Measurements from ENCODE around the gene EGLN1. TPM values are rescaled to one million over a fixed set of nuclear protein-coding genes. Genes with fewer than 3 reads are reported as not detected.

Gene EGLN1
- polyA plus RNA-seq, 2 of the 4 experiments (the other 2 are of a cell fraction), result 57.7 to 156 TPM

- FAIRE-seq (no peak), DNase-seq (ENCODE audit: low read depth in 1 of 2, low spot score in 1 of 2) (no peak), ATAC-seq (no peak)
- Histone ChIP-seq H3K4me3 (peak overlapping the region; percentile 28; the same call in 2 of the 3 replicates), H3K4me2 (peak overlapping the region; percentile 84), H3K4me1 (peaks cover 84% of the 10 kb centered on the region), H3K9me3 (no peaks in the 10 kb centered on the region), H3K27ac (peak overlapping the region; percentile 63 to 83)
- POLR2A ChIA-PET, result interaction anchor here (0.5 kb wide), 1 partner anchor 12 kb away, joined by 3 read pairs; no protein-coding TSS in a partner anchor
- no peak for TF ChIP-seq HOXA7 (CRISPR knock-in tag; IDR thresholded peaks at IDR 0.05)
- no peak for TF ChIP-seq USF2 (IDR thresholded peaks at IDR 0.05)
- no peak for TF ChIP-seq SREBF2 (IDR thresholded peaks at IDR 0.05)
- TF ChIP-seq HDAC2 (IDR thresholded peaks at IDR 0.05), result no peak
- TF ChIP-seq CBX8 (IDR thresholded peaks at IDR 0.05), result no peak
- no peak for TF ChIP-seq HES2 (IDR thresholded peaks at IDR 0.05)
- TF ChIP-seq FOSB (CRISPR knock-in tag; IDR thresholded peaks at IDR 0.05), result no peak
- TF ChIP-seq NR3C1 (IDR thresholded peaks at IDR 0.05), result no peak
- TF ChIP-seq POLR2A (IDR thresholded peaks at IDR 0.05; ENCODE audit: low read length), result no peak
- CTCF ChIA-PET, result interaction anchor here (0.9 to 2.0 kb wide), 2 partner anchors 11 to 50 kb away, joined by 3 to 6 read pairs; no protein-coding TSS in a partner anchor
- 39% methylated on average over 3 of the region's 3 CpGs for WGBS (ENCODE audit: missing lambda C conversion rate)
Observed at GRCh38 chr1:231407049-231407448, 15.0 kb downstream of the EGLN1 start.

GRCh38 chr1:231404318-231404717, 17.8 kb downstream of the EGLN1 start:
- H3K4me3 ChIP-seq, result no peak overlapping the region
- 83% methylated on average over 2 of the region's 2 CpGs for WGBS (ENCODE audit: missing lambda C conversion rate)
- CTCF ChIA-PET, result interaction anchor here (0.7 to 1.7 kb wide), 3 partner anchors 11 to 46 kb away, joined by 3 to 7 read pairs (median 4); no protein-coding TSS in a partner anchor
- no peaks in the 10 kb centered on the region for H3K9me3 ChIP-seq
- peaks cover 85% of the 10 kb centered on the region for H3K4me1 ChIP-seq
- POLR2A ChIA-PET, result interaction anchor here (0.6 kb wide), 1 partner anchor 16 kb away, joined by 5 read pairs; no protein-coding TSS in a partner anchor
- peak overlapping the region; percentile 84; the same call in 1 of the 3 replicates for H3K4me2 ChIP-seq
- no peak for DNase-seq (ENCODE audit: low read depth in 1 of 2, low spot score in 1 of 2)
- no peak for FAIRE-seq
- TF ChIP-seq HOXA7 (CRISPR knock-in tag; IDR thresholded peaks at IDR 0.05), result no peak
- TF ChIP-seq GATA3 (IDR thresholded peaks at IDR 0.05; ENCODE audit: borderline replicate concordance), result no peak
- no peak for TF ChIP-seq POLR2A (IDR thresholded peaks at IDR 0.05; ENCODE audit: low read length)
- no peak for TF ChIP-seq USF2 (IDR thresholded peaks at IDR 0.05)
- TF ChIP-seq FOSL2 (IDR thresholded peaks at IDR 0.05), result no peak
- TF ChIP-seq FOSL2 (CRISPR knock-in tag; IDR thresholded peaks at IDR 0.05), result no peak
- no peak for TF ChIP-seq CTCF (IDR thresholded peaks at IDR 0.05)
- TF ChIP-seq HMGXB4 (CRISPR knock-in tag; IDR thresholded peaks at IDR 0.05; ENCODE audit: borderline replicate concordance), result no peak
- TF ChIP-seq RAD21 (conservative IDR thresholded peaks at IDR 0.05 in 1 of 2, IDR thresholded peaks at IDR 0.05 in 1 of 2), result no peak
- no peak for TF ChIP-seq ZSCAN20 (CRISPR knock-in tag; IDR thresholded peaks at IDR 0.05)
- TF ChIP-seq NPAS2 (CRISPR knock-in tag; IDR thresholded peaks at IDR 0.05; ENCODE audit: borderline replicate concordance), result no peak
- ATAC-seq, result no peak
- H3K27ac ChIP-seq, result 0 out of 6 replicates have a peak overlapping the region, but pooled peaks of 1 of the 2 experiments have one; percentile 33

GRCh38 chr1:231401478-231401877, 20.6 kb downstream of the EGLN1 start:
- TF ChIP-seq EP300 (IDR thresholded peaks at IDR 0.05) (no peak), KDM5A (IDR thresholded peaks at IDR 0.05) (no peak)
- FAIRE-seq, result peak; percentile 18
- ATAC-seq, result no peak
- Histone ChIP-seq H3K27ac (no peak overlapping the region), H3K4me3 (no peak overlapping the region), H3K9me3 (no peaks in the 10 kb centered on the region), H3K4me1 (peaks cover 87% of the 10 kb centered on the region), H3K4me2 (no peak overlapping the region)
- WGBS (ENCODE audit: missing lambda C conversion rate), result 60% methylated on average over 1 of the region's 1 CpG
- ChIA-PET CTCF (interaction anchor here (0.7 to 1.2 kb wide), 2 partner anchors 18 to 39 kb away, joined by 3 read pairs; no protein-coding TSS in a partner anchor), POLR2A (no interaction called here)
- no peak for DNase-seq (ENCODE audit: low read depth in 1 of 2, low spot score in 1 of 2)

All from A549 (cell line).